GM13977 (cell line): ENCODE measurements around the gene SLC46A2.

ENCODE experiments used
- DNase-seq: peaks from one replicate; pipeline ENCODE4 v3.0.0; 2012; ENCODE audit warnings: low spot score
- CTCF ChIP-seq: IDR thresholded peaks from 2 replicates; pipeline ENCODE4 v1.5.1; 2012; ENCODE audit warnings: mild to moderate bottlenecking, control low read depth; ENCODE audit not compliant: insufficient read depth; ENCODE audit errors: extremely low read depth, missing control alignments
- in situ Hi-C: fragments of 300-500 bp; cut with MboI; formaldehyde crosslinking; loops from one replicate; pipeline ENCODE4 v1.12.0; 2022; ENCODE audit warnings: low sequenced_read_pairs, low pct_unique_long_range_greater_than_20kb, mixed read lengths, inconsistent platforms; ENCODE audit not compliant: unreplicated experiment

SLC46A2 gene

GRCh38 chr9:112864403-112864802, 26.3 kb downstream of the SLC46A2 start:
- in situ Hi-C loops, result no loop called here
- no peak for DNase-seq
- TF ChIP-seq CTCF, result no peak

- in situ Hi-C loops, result no loop called here
- no peak for TF ChIP-seq CTCF
- DNase-seq, result peak; percentile 56
Observed at GRCh38 chr9:112863746-112864145, 26.9 kb downstream of the SLC46A2 start.

- DNase-seq, result no peak
- TF ChIP-seq CTCF, result no peak
- in situ Hi-C loops, result no loop called here
Observed at GRCh38 chr9:112863214-112863613, 27.5 kb downstream of the SLC46A2 start.

GRCh38 chr9:112861638-112862555, 28.8 kb downstream of the SLC46A2 start:
- no peak for TF ChIP-seq CTCF
- DNase-seq, result no peak
- in situ Hi-C loops, result no loop called here

GRCh38 chr9:112861155-112861554, 29.5 kb downstream of the SLC46A2 start:
- in situ Hi-C loops, result no loop called here

GRCh38 chr9:112860451-112860850, 30.2 kb downstream of the SLC46A2 start:
- TF ChIP-seq CTCF, result no peak
- no peak for DNase-seq
- in situ Hi-C loops, result no loop called here

More at GRCh38 chr9:112861155-112861554, 29.5 kb downstream of the SLC46A2 start:
- no peak for TF ChIP-seq CTCF
- DNase-seq, result no peak
